IgD-negative memory B cell (primary cell): ENCODE measurements around the gene PCDHB1. TPM values are rescaled to one million over a fixed set of nuclear protein-coding genes. Genes with fewer than 3 reads are reported as not detected.
"Not testable (repeated sequence)": the region's sequence is repeated elsewhere in the genome, so short reads cannot be mapped to it uniquely, and the experiment has no call there.

Experiments used
- H3K27ac Mint-ChIP-seq, 3 donors: one replicate each; pipeline ENCODE4 v1.8.0; 2020 to 2022; ENCODE audit warnings: mild to moderate bottlenecking in 3 of 3, mixed read lengths in 3 of 3, moderate library complexity in 1 of 3
- H3K27me3 Mint-ChIP-seq: one replicate; pipeline ENCODE4 v1.8.0; 2021; ENCODE audit warnings: mixed read lengths
- H3K36me3 Mint-ChIP-seq: one replicate; pipeline ENCODE4 v1.8.0; 2020; ENCODE audit warnings: mild to moderate bottlenecking, mixed read lengths
- H3K4me1 Mint-ChIP-seq, 3 donors: one replicate each; pipeline ENCODE4 v1.8.0; 2020 to 2022; ENCODE audit warnings: mixed read lengths in 3 of 3, mild to moderate bottlenecking in 1 of 3
- H3K4me3 Mint-ChIP-seq, 4 donors: one replicate each; pipeline ENCODE4 v1.8.0; 2020 to 2022; ENCODE audit warnings: mild to moderate bottlenecking in 4 of 4, mixed read lengths in 4 of 4, moderate library complexity in 3 of 4
- H3K9me3 Mint-ChIP-seq, 3 donors: one replicate each; pipeline ENCODE4 v1.8.0; 2020 to 2021; ENCODE audit warnings: mixed read lengths in 3 of 3, mild to moderate bottlenecking in 1 of 3
- polyA plus RNA-seq: library from polyadenylated mRNA; unstranded; fragments of 300-500 nt; fragmentation: Illumina TruSeq; gene quantifications from one replicate; pipeline ENCODE4 v1.2.3, GENCODE V29; 2021

PCDHB1 gene
- polyA plus RNA-seq, 1 donor from 2014 or later: not detected

GRCh38 chr5:141040093-141040770 lies 10.9 kb upstream of the PCDHB1 start:
- H3K27ac Mint-ChIP-seq: no peak overlapping the region
- peaks cover 0 to 7% (median 3%) of the 10 kb centered on the region in 3 donors for H3K9me3 Mint-ChIP-seq
- H3K4me3 Mint-ChIP-seq: no peak overlapping the region
- no peaks in the 10 kb centered on the region for H3K4me1 Mint-ChIP-seq
- H3K27me3 Mint-ChIP-seq: peaks cover 1% of the 10 kb centered on the region
- no peaks in the 10 kb centered on the region for H3K36me3 Mint-ChIP-seq

DNA sequence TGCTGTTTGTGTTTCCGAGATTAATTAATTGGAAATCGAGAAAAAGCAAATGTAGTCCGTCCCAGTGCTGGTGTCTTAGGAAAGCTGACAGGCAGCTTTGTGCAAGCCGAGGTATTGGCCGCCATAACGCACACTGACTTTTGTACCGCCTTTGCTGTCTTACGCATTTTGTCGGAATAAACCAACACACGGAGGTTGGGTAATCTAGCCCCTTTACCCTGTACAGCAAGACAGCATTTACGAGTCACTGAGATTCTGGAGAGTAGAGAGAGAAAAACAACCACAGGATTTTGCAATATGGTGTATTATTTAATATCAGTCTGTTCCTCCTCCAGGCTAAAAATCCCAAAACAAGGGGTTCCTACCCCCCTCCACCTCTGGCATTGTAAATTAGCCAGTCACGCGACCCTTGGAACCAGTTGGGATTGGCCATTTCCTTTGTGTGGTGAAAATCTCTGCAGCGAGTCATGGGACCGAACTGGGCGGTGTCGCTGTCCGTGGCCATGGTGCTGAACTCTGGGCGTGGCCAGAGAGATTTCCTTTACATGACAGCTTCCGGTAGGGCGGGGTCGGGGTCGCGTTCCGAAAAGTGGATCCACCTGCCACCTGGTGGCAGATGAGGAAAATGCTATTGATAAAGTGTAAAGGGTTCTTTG lies 10.3 kb upstream of the PCDHB1 start:
- H3K4me3 Mint-ChIP-seq: no peak overlapping the region
- no peak overlapping the region for H3K27ac Mint-ChIP-seq
- H3K9me3 Mint-ChIP-seq: peaks cover 3 to 6% (median 4%) of the 10 kb centered on the region in 3 donors
- no peaks in the 10 kb centered on the region for H3K36me3 Mint-ChIP-seq
- H3K4me1 Mint-ChIP-seq: no peaks in the 10 kb centered on the region
- H3K27me3 Mint-ChIP-seq: peaks cover 1% of the 10 kb centered on the region

GRCh38 chr5:141041427-141041785 lies 9.8 kb upstream of the PCDHB1 start:
- Mint-ChIP-seq H3K4me3 (no peak overlapping the region), H3K4me1 (no peaks in the 10 kb centered on the region), H3K9me3 (peaks cover 3 to 5% (median 4%) of the 10 kb centered on the region in 3 donors), H3K27me3 (peaks cover 1% of the 10 kb centered on the region), H3K27ac (no peak overlapping the region), H3K36me3 (no peaks in the 10 kb centered on the region)

GRCh38 chr5:141042555-141042954 lies 8.6 kb upstream of the PCDHB1 start:
- Mint-ChIP-seq H3K4me3 (no peak overlapping the region), H3K9me3 (peaks cover 3 to 5% (median 4%) of the 10 kb centered on the region in 3 donors), H3K27ac (no peak overlapping the region), H3K4me1 (no peaks in the 10 kb centered on the region), H3K27me3 (peaks cover 1% of the 10 kb centered on the region), H3K36me3 (no peaks in the 10 kb centered on the region)

DNA sequence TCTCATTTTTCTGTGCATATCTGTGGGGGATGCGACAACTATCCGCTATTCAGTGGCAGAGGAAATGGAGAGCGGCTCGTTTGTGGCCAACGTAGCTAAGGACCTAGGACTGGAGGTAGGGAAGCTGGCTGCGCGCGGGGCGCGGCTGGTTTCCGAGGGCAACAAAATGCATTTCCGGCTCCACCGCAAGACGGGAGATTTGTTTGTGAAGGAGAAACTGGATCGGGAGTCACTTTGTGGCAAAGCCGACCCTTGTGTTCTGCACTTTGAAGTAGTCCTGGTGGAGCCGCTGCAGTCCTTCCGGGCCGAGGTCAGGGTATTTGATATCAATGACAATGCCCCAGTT lies 320 bp downstream of the PCDHB1 start:
- Mint-ChIP-seq H3K27ac (no peak overlapping the region), H3K9me3 (peaks cover 3 to 17% (median 9%) of the 10 kb centered on the region in 3 donors), H3K36me3 (no peaks in the 10 kb centered on the region), H3K4me1 (peaks cover 0 to 2% (median 0%) of the 10 kb centered on the region in 3 donors), H3K27me3 (peaks cover 14% of the 10 kb centered on the region), H3K4me3 (peak overlapping the region in 3 of 4 donors; percentile 22 to 85 (median 79))

DNA sequence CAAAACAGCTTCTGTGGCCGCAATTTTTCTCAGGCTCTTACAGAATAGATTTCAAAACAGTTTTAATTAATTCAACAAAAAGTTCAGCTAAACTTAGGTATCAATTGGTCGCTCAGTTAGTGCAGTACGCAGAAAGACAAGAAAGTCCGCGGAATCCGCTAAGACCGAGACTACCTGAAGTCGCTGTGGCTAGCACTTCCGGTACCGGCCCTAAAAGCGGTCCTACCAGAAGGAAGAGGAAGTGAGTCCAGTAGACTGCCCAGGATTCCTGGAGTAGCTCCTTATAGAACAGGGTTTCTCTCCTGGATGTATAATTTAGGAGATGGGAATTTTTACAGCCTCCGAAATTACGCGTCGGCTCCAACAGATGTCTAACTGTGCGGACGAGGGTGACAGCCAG lies 26.7 kb downstream of the PCDHB1 start:
- Mint-ChIP-seq H3K27me3 (no peaks in the 10 kb centered on the region), H3K9me3 (peaks cover 4 to 13% (median 9%) of the 10 kb centered on the region in 3 donors), H3K4me3 (no peak overlapping the region), H3K27ac (no peak overlapping the region), H3K36me3 (no peaks in the 10 kb centered on the region), H3K4me1 (peaks cover 0 to 3% (median 0%) of the 10 kb centered on the region in 3 donors)

- peaks cover 7 to 10% (median 8%) of the 10 kb centered on the region in 3 donors for H3K9me3 Mint-ChIP-seq
- peaks cover 2% of the 10 kb centered on the region for H3K36me3 Mint-ChIP-seq
- no peak overlapping the region for H3K27ac Mint-ChIP-seq
- H3K4me1 Mint-ChIP-seq: peaks cover 3 to 6% (median 5%) of the 10 kb centered on the region in 3 donors
- H3K27me3 Mint-ChIP-seq: peaks cover 16% of the 10 kb centered on the region
- no peak overlapping the region for H3K4me3 Mint-ChIP-seq
Measured at GRCh38 chr5:141082228-141082627, 31.1 kb downstream of the PCDHB1 start.

- Mint-ChIP-seq H3K27me3 (peaks cover 18% of the 10 kb centered on the region), H3K36me3 (peaks cover 2% of the 10 kb centered on the region), H3K4me1 (peaks cover 3 to 6% (median 5%) of the 10 kb centered on the region in 3 donors), H3K9me3 (peaks cover 3 to 11% (median 6%) of the 10 kb centered on the region in 3 donors), H3K4me3 (peak overlapping the region; percentile 65 to 82 (median 76)), H3K27ac (no peak overlapping the region)
Measured at GRCh38 chr5:141084487-141084989, 33.4 kb downstream of the PCDHB1 start.

- Mint-ChIP-seq H3K4me3 (peak within 1 kb of the TSS in 1 of 4 donors; percentile 8), H3K27me3 (peaks cover 11% of the 10 kb centered on the region), H3K4me1 (no peaks in the 10 kb centered on the region), H3K36me3 (no peaks in the 10 kb centered on the region), H3K9me3 (peaks cover 5 to 24% (median 11%) of the 10 kb centered on the region in 3 donors), H3K27ac (no peak within 1 kb of the TSS)
Measured at GRCh38 chr5:141094481-141095262, 43.5 kb downstream of the PCDHB1 start, which contains the start of gene PCDHB2. TSS of gene PCDHB2 (plus strand) at chr5:141094615. CDS start at chr5:141094791, 176 bp downstream.

- peaks cover 12% of the 10 kb centered on the region for H3K27me3 Mint-ChIP-seq
- peaks cover 5 to 29% (median 11%) of the 10 kb centered on the region in 3 donors for H3K9me3 Mint-ChIP-seq
- H3K4me1 Mint-ChIP-seq: no peaks in the 10 kb centered on the region
- H3K36me3 Mint-ChIP-seq: no peaks in the 10 kb centered on the region
- H3K27ac Mint-ChIP-seq: no peak overlapping the region
- no peak overlapping the region for H3K4me3 Mint-ChIP-seq
Measured at GRCh38 chr5:141095263-141095641, 44.1 kb downstream of the PCDHB1 start.

DNA sequence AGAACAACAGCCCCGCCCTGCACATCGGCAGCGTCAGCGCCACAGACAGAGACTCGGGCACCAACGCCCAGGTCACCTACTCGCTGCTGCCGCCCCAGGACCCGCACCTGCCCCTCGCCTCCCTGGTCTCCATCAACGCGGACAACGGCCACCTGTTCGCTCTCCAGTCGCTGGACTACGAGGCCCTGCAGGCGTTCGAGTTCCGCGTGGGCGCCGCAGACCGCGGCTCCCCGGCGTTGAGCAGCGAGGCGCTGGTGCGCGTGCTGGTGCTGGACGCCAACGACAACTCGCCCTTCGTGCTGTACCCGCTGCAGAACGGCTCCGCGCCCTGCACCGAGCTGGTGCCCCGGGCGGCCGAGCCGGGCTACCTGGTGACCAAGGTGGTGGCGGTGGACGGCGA lies 45.0 kb downstream of the PCDHB1 start:
- Mint-ChIP-seq H3K27me3 (peaks cover 15% of the 10 kb centered on the region), H3K9me3 (peaks cover 5 to 36% (median 10%) of the 10 kb centered on the region in 3 donors)
- not testable (repeated sequence) for H3K36me3 Mint-ChIP-seq, H3K4me3 Mint-ChIP-seq, H3K4me1 Mint-ChIP-seq, H3K27ac Mint-ChIP-seq

- H3K27ac Mint-ChIP-seq, H3K4me1 Mint-ChIP-seq, H3K4me3 Mint-ChIP-seq, H3K36me3 Mint-ChIP-seq: not testable (repeated sequence)
- H3K27me3 Mint-ChIP-seq: peaks cover 15% of the 10 kb centered on the region
- peaks cover 5 to 36% (median 10%) of the 10 kb centered on the region in 3 donors for H3K9me3 Mint-ChIP-seq
Measured at GRCh38 chr5:141096586-141096985, 45.4 kb downstream of the PCDHB1 start.

DNA sequence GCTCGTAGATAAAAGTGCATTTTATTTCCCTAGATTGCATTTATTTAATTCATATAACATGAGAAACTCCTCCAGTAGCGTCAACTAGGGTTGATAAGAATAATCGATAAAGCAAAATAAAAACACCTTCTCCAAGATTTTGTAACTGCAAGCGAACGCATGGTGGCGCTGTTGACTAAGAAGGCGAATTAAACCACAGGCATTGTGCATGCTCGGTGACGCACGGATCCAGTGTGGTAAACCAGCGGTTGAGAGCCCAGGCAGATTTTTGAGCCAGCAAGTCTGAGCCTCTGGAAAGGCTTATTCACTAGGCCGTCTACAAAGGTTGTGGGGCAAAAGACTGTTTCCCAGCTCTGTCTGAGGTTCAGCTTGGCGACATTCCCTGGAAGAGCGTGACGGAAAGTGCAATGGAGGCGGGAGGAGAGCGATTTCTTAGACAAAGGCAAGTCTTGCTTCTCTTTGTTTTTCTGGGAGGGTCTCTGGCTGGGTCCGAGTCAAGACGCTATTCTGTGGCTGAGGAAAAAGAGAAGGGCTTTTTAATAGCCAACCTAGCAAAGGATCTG lies 49.1 kb downstream of the PCDHB1 start, which contains the start of gene PCDHB3:
Gene PCDHB3 (plus strand): TSS at position 231 of the 563 bp plus-strand sequence. CDS start 177 bp downstream, at position 408.
- Mint-ChIP-seq H3K27me3 (peaks cover 4% of the 10 kb centered on the region), H3K4me3 (no peak within 1 kb of the TSS), H3K9me3 (peaks cover 0 to 16% (median 9%) of the 10 kb centered on the region in 3 donors), H3K36me3 (no peaks in the 10 kb centered on the region), H3K27ac (no peak within 1 kb of the TSS), H3K4me1 (no peaks in the 10 kb centered on the region)

DNA sequence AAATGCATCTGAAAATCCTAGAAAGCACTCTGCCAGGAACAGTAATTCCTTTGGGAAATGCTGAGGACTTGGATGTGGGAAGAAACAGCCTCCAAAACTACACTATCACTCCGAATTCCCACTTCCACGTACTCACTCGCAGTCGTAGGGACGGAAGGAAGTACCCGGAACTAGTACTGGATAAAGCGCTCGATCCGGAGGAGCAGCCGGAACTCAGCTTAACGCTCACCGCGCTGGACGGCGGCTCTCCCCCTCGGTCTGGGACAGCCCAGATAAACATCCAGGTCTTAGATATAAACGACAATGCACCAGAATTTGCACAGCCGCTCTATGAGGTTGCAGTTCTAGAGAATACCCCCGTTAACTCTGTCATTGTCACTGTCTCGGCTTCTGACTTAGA lies 49.9 kb downstream of the PCDHB1 start:
- Mint-ChIP-seq H3K36me3 (no peaks in the 10 kb centered on the region), H3K9me3 (peaks cover 0 to 16% (median 6%) of the 10 kb centered on the region in 3 donors), H3K4me3 (no peak overlapping the region), H3K4me1 (no peaks in the 10 kb centered on the region), H3K27me3 (peaks cover 4% of the 10 kb centered on the region), H3K27ac (no peak overlapping the region)

GRCh38 chr5:141102070-141102469 lies 50.9 kb downstream of the PCDHB1 start:
- not testable (repeated sequence) for H3K36me3 Mint-ChIP-seq, H3K4me3 Mint-ChIP-seq

More at GRCh38 chr5:141102070-141102469, 50.9 kb downstream of the PCDHB1 start:
- peaks cover 0 to 16% (median 6%) of the 10 kb centered on the region in 3 donors for H3K9me3 Mint-ChIP-seq
- H3K27me3 Mint-ChIP-seq, H3K27ac Mint-ChIP-seq, H3K4me1 Mint-ChIP-seq: not testable (repeated sequence)
